HepG2 (cell line): Measurements from ENCODE around the gene SUMO1. TPM values are rescaled to one million over a fixed set of nuclear protein-coding genes. Genes with fewer than 3 reads are reported as not detected.
A peak's percentile ranks its signal among the peaks of the same experiment; 100 is the strongest.

Experiments used
- HBP1 ChIP-seq: IDR thresholded peaks from 2 replicates; pipeline ENCODE4 v1.6.1; 2016; ENCODE audit warnings: low read depth, control low read depth
- HOXA3 ChIP-seq: sonication (generic); formaldehyde crosslinking; IDR thresholded peaks from 2 replicates; pipeline ENCODE4 v1.5.0; 2020; ENCODE audit warnings: missing genetic modification reagents
- MNT ChIP-seq: fragments of 450-650 bp; IDR thresholded peaks from 2 replicates; pipeline ENCODE4 v1.6.1; 2016
- RBM22 ChIP-seq: fragments of 200-400 bp; formaldehyde crosslinking; optimal IDR thresholded peaks from 2 replicates; pipeline ENCODE3; 2017; ENCODE audit warnings: mild to moderate bottlenecking, low read length, moderate library complexity
- SAFB2 ChIP-seq: sonication (generic); formaldehyde crosslinking; IDR thresholded peaks from 2 replicates; pipeline ENCODE4 v1.5.1; 2020; ENCODE audit warnings: missing genetic modification reagents, low read depth, mild to moderate bottlenecking, borderline replicate concordance
- TOPORS ChIP-seq: sonication (generic); formaldehyde crosslinking; IDR thresholded peaks from 2 replicates; pipeline ENCODE4 v1.8.0; 2023; ENCODE audit warnings: mild to moderate bottlenecking, missing genetic modification reagents
- ZBED4 ChIP-seq: sonication (generic); formaldehyde crosslinking; IDR thresholded peaks from 2 replicates; pipeline ENCODE4 v1.4.0; 2020; ENCODE audit warnings: missing genetic modification reagents, borderline replicate concordance
- ZBTB26 ChIP-seq: IDR thresholded peaks from 2 replicates; pipeline ENCODE4 v1.6.1; 2016; ENCODE audit warnings: missing compliant biosample characterization, missing genetic modification reagents, borderline replicate concordance
- ZNF407 ChIP-seq: sonication (generic); formaldehyde crosslinking; IDR thresholded peaks from one replicate; pipeline ENCODE4 v1.5.1; 2020; ENCODE audit warnings: mild to moderate bottlenecking, missing genetic modification reagents; ENCODE audit errors: not compliant biosample characterization
- ZNF510 ChIP-seq: sonication (generic); formaldehyde crosslinking; IDR thresholded peaks from 2 replicates; pipeline ENCODE4 v1.4.0; 2020; ENCODE audit warnings: low read depth, mild to moderate bottlenecking, missing genetic modification reagents
- polyA plus RNA-seq, 8 experiments: library from polyadenylated mRNA; depleted of rRNA in 3 of 8; stranded (reverse) in 7 of 8; unstranded in 1 of 8; fragments of >200 nt; fragmentation: Illumina TruSeq in 4 of 8; extraction: Trizol in 4 of 8; gene quantifications; 2 replicates each; pipeline versions ENCODE4 v1.2.1 to v1.2.3, GENCODE V29; 2011 to 2016; ENCODE audit warnings: low read depth in 4 of 8, missing spikeins in 1 of 8, mixed read lengths in 1 of 8; ENCODE audit not compliant: insufficient read depth in 1 of 8
- total RNA-seq, 5 experiments: library from RNA; depleted of rRNA; stranded (reverse); fragments of >200 nt; fragmentation: Illumina TruSeq; extraction: Trizol; gene quantifications; 2 replicates each; pipeline ENCODE4 v1.2.3, GENCODE V29; 2016; ENCODE audit warnings: low read depth in 1 of 5

The SUMO1 gene
- total and polyA plus RNA-seq, 2 of the 13 experiments (the other 11 are each of a cell fraction or from before 2014, with no cell fraction given): 101 to 173 TPM

GRCh38 chr2:202265467-202266277 lies 27.3 kb upstream of the SUMO1 start, which contains the start of gene NOP58 (continued):
- TF ChIP-seq MNT (peak; percentile 11; the same call in 1 of the 2 replicates), ZNF407 (CRISPR knock-in tag) (peak; percentile 86), HOXA3 (peak; percentile 99), SAFB2 (0 out of 2 replicates have a peak, but pooled peaks have one; percentile 69), TOPORS (peak; percentile 86; the same call in 1 of the 2 replicates), ZBTB26 (CRISPR knock-in tag) (peak; percentile 85), HBP1 (CRISPR knock-in tag) (no peak; the same call in 1 of the 2 replicates), RBM22 (no peak), ZBED4 (CRISPR knock-in tag) (peak; percentile 55; the same call in 1 of the 2 replicates), ZNF510 (CRISPR knock-in tag) (peak; percentile 75)
